Skeletal muscle tissue (tissue), 4 donors: ENCODE results near the gene FOXG1. TPM values are rescaled to one million over a fixed set of nuclear protein-coding genes. Genes with fewer than 3 reads are reported as not detected.

ENCODE experiments used
- H3K27ac ChIP-seq: one replicate; pipeline ENCODE4 v1.7.0; 2013; ENCODE audit warnings: mild to moderate bottlenecking, low read depth, low read length, inconsistent platforms
- H3K27me3 ChIP-seq, 3 donors: one replicate each; pipeline ENCODE4 v1.7.0; 2013; ENCODE audit warnings: low read length in 3 of 3; ENCODE audit not compliant: control insufficient read depth in 3 of 3, insufficient read depth in 3 of 3
- H3K36me3 ChIP-seq, 3 donors: one replicate each; pipeline ENCODE4 v1.7.0; 2013; ENCODE audit warnings: low read length in 3 of 3; ENCODE audit not compliant: control insufficient read depth in 3 of 3, insufficient read depth in 3 of 3
- H3K4me1 ChIP-seq, 3 donors: one replicate each; pipeline ENCODE4 v1.7.0; 2013; ENCODE audit warnings: low read length in 3 of 3, mild to moderate bottlenecking in 3 of 3; ENCODE audit not compliant: control insufficient read depth in 3 of 3, insufficient read depth in 3 of 3
- H3K4me3 ChIP-seq, 3 donors: one replicate each; pipeline ENCODE4 v1.7.0; 2013; ENCODE audit warnings: low read length in 3 of 3
- H3K9ac ChIP-seq, 3 donors: one replicate each; pipeline ENCODE4 v1.7.0; 2013; ENCODE audit warnings: low read length in 3 of 3, mild to moderate bottlenecking in 3 of 3, moderate library complexity in 2 of 3, low read depth in 1 of 3
- H3K9me3 ChIP-seq, 3 donors: one replicate each; pipeline ENCODE4 v1.7.0; 2013; ENCODE audit warnings: low read length in 3 of 3; ENCODE audit not compliant: control insufficient read depth in 3 of 3
- total RNA-seq: library from RNA; depleted of rRNA; stranded (reverse); fragments of >200 nt; gene quantifications from one replicate; pipeline ENCODE4 v1.2.3, GENCODE V29; 2014
- donor health status: Osteomylitis.

The FOXG1 gene
- not detected for total RNA-seq

- Histone ChIP-seq H3K27me3 (peaks cover 52 to 64% (median 62%) of the 10 kb centered on the region in 3 donors), H3K9me3 (peaks cover 0 to 3% (median 0%) of the 10 kb centered on the region in 3 donors), H3K36me3 (no peaks in the 10 kb centered on the region), H3K4me1 (peaks cover 4 to 7% (median 6%) of the 10 kb centered on the region in 3 donors), H3K4me3 (peak within 1 kb of the TSS; percentile 22 to 48 (median 40)), H3K9ac (no peak within 1 kb of the TSS), H3K27ac (no peak within 1 kb of the TSS)
Measured at GRCh38 chr14:28766469-28766955, at the start of gene FOXG1. FOXG1 (plus strand) TSS chr14:28766787; CDS start chr14:28767280, 493 bp downstream.

DNA sequence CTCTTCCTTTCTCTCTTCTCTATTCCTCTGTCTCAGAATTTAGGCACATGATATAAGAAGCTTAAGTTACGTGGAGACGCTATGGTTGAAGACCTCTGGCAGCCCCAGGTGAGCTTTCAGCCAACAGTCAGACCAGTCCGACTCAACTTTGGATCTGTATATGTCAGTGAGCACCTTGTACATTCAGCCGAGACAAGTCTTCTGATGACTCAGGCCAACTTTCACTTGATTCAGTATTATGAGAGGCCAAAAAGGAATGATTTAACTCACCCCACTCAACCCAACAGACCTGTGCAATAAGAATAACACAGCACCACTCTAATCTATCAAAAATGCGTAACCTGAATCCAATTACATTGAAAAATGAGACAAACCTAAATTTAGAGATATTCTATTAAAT is 47.5 kb upstream of the FOXG1 start:
- H3K27me3 ChIP-seq, result no peaks in the 10 kb centered on the region
- H3K9me3 ChIP-seq, result no peaks in the 10 kb centered on the region
- H3K27ac ChIP-seq, result no peak overlapping the region
- no peaks in the 10 kb centered on the region for H3K4me1 ChIP-seq
- no peak overlapping the region for H3K4me3 ChIP-seq
- no peaks in the 10 kb centered on the region for H3K36me3 ChIP-seq
- H3K9ac ChIP-seq, result no peak overlapping the region

DNA sequence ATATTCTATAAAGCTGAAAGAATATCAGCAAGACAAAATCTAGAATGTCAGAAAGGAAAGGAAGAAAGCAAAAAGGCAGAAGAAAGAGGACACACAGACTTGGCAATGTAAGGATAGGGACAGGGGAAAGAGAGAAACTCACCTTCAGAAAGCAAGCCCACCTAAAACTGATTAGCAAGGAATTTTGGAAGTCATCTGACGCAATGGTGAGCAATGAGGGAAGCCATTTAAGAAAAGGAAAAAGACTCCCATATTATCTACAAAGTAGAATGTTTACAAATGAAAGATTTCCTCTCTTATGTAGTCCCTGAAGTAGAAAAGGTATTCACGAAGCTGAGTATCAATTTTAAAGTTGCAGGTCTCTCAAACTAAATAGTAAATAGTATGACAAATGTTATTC is 35.2 kb upstream of the FOXG1 start:
- Histone ChIP-seq H3K9ac (no peak overlapping the region), H3K4me1 (no peaks in the 10 kb centered on the region), H3K27me3 (peaks cover 0 to 2% (median 0%) of the 10 kb centered on the region in 3 donors), H3K4me3 (no peak overlapping the region), H3K27ac (no peak overlapping the region), H3K9me3 (no peaks in the 10 kb centered on the region), H3K36me3 (no peaks in the 10 kb centered on the region)

- no peaks in the 10 kb centered on the region for H3K36me3 ChIP-seq
- no peak overlapping the region for H3K9ac ChIP-seq
- H3K9me3 ChIP-seq, result peaks cover 3 to 6% (median 6%) of the 10 kb centered on the region in 3 donors
- no peaks in the 10 kb centered on the region for H3K4me1 ChIP-seq
- no peak overlapping the region for H3K27ac ChIP-seq
- no peaks in the 10 kb centered on the region for H3K27me3 ChIP-seq
- no peak overlapping the region for H3K4me3 ChIP-seq
Measured at GRCh38 chr14:28742171-28742846, 24.3 kb upstream of the FOXG1 start.

DNA sequence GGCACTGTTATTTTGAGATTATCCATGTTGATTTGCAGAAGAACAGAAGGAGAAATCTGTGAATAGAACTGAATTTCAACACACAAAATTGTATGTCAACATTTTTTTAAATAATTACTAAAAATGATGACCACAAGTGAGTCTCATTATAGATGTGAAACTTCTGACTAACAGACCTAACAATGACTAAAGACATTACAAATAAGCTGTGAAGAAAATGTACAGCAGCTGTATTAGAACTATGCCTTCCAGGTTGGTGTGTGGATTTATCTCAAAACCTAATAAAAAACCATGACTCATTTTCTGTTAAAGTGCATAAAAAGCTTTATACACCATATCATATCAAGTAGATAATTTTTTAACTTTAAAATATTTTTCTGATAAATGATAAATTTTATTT is 22.5 kb upstream of the FOXG1 start:
- Histone ChIP-seq H3K27me3 (no peaks in the 10 kb centered on the region), H3K36me3 (no peaks in the 10 kb centered on the region), H3K9me3 (peaks cover 3 to 8% (median 6%) of the 10 kb centered on the region in 3 donors), H3K4me3 (no peak overlapping the region), H3K9ac (no peak overlapping the region), H3K27ac (no peak overlapping the region), H3K4me1 (no peaks in the 10 kb centered on the region)

DNA sequence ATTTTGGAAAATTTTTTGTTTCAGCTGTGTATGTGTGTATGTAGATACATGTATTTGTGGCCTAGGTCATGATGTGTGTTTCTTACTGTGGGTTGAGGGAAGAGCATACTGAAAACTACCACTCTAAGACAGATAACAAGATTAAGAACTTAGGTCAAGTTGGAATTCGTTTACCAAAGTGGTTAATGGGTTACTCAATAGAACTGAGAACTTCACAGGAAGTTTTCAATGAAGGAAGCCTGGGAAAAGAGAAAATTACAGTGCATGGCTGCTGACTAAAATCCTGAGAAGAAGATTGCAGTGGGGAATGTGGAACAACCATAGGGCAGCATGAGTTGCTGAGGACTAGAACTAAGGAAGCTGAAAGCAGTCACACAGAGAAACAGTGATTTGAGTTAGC is 21.4 kb upstream of the FOXG1 start:
- no peaks in the 10 kb centered on the region for H3K27me3 ChIP-seq
- H3K9ac ChIP-seq, result no peak overlapping the region
- no peak overlapping the region for H3K27ac ChIP-seq
- no peak overlapping the region for H3K4me3 ChIP-seq
- no peaks in the 10 kb centered on the region for H3K4me1 ChIP-seq
- peaks cover 3 to 8% (median 6%) of the 10 kb centered on the region in 3 donors for H3K9me3 ChIP-seq
- no peaks in the 10 kb centered on the region for H3K36me3 ChIP-seq

DNA sequence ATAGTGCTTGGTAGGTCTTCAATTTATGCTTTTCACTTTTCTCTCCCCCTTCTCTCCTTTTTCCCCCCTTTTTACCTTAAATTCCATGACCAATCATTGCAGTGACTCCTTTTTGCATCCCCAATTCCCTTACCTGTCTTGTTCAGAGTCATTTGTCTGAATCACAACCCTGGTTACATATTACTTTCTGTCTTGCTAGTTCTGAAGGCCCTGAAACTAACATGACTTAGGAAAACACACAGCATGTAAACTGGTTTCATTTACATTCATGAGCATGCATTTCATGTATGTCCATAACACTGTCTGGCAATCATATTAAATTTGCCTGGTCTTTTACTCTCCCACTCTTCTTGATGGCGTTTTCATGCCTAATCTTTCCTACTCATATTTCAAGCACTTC is 20.3 kb upstream of the FOXG1 start:
- Histone ChIP-seq H3K9ac (no peak overlapping the region), H3K27ac (no peak overlapping the region), H3K4me3 (no peak overlapping the region), H3K27me3 (peaks cover 0 to 1% (median 0%) of the 10 kb centered on the region in 3 donors), H3K4me1 (no peaks in the 10 kb centered on the region), H3K9me3 (peaks cover 3 to 8% (median 6%) of the 10 kb centered on the region in 3 donors), H3K36me3 (no peaks in the 10 kb centered on the region)

GRCh38 chr14:28751467-28752058 is 15.0 kb upstream of the FOXG1 start:
- Histone ChIP-seq H3K9ac (no peak overlapping the region), H3K9me3 (peaks cover 3 to 6% (median 4%) of the 10 kb centered on the region in 3 donors), H3K27me3 (peaks cover 18 to 36% (median 21%) of the 10 kb centered on the region in 3 donors), H3K36me3 (no peaks in the 10 kb centered on the region), H3K4me1 (no peaks in the 10 kb centered on the region), H3K27ac (no peak overlapping the region), H3K4me3 (no peak overlapping the region)

GRCh38 chr14:28754209-28754985 is 12.2 kb upstream of the FOXG1 start:
- H3K4me1 ChIP-seq, result peaks cover 0 to 1% (median 0%) of the 10 kb centered on the region in 3 donors
- no peaks in the 10 kb centered on the region for H3K36me3 ChIP-seq
- H3K27me3 ChIP-seq, result peaks cover 44 to 64% (median 47%) of the 10 kb centered on the region in 3 donors
- no peak overlapping the region for H3K27ac ChIP-seq
- H3K9me3 ChIP-seq, result no peaks in the 10 kb centered on the region
- no peak overlapping the region for H3K4me3 ChIP-seq
- H3K9ac ChIP-seq, result no peak overlapping the region
